GM21447 (cell line): ENCODE data around the gene HEXD.

Experiments used
- ATAC-seq: cut with Tn5 transposase; IDR thresholded peaks from one replicate; pipeline ENCODE4 v1.9.1; 2021; ENCODE audit not compliant: unreplicated experiment

The HEXD gene

DNA sequence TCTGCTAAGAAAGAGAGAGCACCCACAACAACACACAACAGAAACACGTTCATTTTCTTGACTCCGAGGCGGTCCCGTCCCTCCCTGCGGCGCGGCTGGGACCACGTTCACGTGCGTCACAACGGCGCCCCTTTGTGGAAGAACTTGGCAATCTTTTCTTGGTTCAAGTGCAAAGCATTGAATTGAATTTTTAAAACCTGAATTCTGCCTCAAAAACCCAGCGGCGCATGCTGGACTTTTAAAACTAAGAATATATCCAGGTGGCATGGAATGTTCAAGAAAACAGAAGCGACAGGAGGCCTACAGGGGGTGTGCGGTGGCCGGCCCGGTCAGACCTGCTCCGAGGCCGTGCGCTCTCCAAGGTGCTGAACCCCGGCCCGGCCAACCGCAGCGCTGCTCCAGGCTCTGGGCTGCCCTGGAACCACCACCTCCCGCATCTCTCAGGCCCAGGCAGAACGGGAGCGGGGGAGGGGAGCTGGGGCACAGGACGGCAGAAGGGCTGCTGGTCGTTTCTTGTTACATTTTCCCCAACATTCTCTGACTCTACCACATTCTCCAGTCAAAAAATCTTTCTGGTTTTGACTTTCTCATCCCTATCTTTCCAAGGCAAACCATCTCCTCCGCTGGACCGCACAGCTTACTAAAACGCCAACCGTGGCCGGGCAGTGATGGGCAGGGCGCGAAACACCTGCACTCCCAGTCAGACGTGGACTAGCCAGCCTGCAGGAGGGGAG lies 3.4 kb upstream of the HEXD start:
- no peak for ATAC-seq

DNA sequence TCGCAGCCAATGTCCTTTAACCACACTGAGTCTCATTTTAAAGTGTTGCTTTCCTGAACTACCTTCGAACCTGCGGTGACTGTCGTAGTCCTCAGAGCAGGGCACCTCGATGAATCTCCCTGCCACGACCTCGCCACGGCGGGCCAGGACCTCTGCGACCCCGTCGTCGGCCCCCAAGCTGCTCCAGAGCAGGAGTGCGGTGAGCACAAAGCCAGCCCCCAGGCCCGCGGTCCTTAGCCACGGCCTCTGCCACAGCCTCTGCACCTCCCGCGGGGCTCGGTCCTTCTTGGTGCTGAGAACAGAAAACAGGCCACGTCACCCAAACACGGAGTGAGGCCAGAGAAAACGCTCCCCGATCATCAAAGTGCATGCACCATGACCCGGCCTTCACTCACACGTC lies 2.8 kb upstream of the HEXD start:
- no peak for ATAC-seq

DNA sequence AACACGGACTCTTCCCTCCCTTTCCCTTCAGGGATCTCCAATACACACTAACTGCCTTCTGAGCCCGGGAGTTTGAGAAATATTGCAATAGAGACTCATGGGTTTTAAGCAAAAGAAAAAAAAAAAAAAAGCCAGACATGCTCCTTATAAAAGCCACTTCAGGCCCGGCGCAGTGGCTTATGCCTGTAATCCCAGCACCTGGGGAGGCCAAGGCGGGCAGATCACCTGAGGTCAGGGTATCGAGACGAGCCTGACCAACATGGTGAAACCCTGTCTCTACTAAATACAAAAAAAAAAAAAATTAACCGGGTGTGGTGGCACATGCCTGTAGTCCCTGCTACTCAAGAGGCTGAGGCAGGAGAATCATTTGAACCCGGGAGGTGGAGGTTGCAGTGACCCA lies 2.4 kb upstream of the HEXD start:
- ATAC-seq = no peak

DNA sequence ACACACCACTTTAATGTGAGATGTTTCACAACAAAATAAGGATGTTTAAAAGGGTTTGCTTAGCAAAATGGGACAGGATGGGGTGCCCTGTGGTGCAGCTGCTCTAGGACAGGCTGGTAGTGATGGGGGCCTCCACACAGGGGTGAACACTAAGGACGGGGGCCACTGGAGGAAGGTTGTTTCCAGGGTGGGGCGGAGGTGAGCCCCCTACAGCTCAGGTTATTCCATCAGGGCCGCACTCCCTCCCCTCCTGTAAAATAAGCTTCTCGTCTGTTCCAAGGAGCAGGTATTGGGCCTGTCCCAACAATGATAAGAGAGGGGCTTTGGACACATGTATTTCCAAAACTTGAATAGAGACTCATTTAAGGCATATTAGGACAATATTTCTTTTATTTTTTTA lies 1.9 kb upstream of the HEXD start:
- ATAC-seq = no peak

DNA sequence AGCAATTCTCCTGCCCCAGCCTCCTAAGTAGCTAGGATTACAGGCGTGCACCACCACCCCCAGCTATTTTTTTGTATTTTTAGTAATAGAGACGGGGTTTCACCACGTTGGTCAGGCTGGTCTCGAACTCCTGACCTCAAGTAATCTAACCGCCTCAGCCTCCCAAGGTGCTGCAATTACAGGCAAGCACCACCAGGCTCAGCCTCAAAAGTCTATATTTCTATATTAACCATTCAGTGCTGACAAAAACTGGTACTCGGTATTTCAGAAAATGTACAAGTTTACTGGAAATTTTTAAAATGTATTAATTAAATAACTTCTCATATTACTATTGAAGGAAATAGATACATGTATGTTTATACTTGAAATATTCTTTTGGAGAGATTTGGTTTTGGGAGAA lies 1.4 kb upstream of the HEXD start:
- ATAC-seq = no peak

DNA sequence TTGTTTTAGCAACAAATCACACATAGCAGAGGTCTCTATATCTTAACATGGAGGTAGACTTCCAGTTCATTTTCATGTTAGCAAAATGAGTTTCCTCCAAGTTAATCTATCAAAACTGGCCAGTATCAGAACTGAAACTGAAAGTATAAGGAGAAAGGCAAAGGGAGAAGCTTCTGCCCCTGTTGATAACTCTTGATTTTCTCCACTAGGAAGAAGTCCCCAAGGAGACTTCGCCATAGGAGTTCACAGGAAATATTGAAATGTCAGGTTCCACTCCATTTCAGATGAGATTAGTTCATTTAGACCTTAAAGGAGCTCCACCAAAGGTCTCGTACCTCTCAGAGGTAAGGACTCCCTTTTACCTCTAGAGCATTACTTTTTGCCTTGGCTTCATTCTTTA lies 1.4 kb downstream of the HEXD start:
- ATAC-seq = no peak

DNA sequence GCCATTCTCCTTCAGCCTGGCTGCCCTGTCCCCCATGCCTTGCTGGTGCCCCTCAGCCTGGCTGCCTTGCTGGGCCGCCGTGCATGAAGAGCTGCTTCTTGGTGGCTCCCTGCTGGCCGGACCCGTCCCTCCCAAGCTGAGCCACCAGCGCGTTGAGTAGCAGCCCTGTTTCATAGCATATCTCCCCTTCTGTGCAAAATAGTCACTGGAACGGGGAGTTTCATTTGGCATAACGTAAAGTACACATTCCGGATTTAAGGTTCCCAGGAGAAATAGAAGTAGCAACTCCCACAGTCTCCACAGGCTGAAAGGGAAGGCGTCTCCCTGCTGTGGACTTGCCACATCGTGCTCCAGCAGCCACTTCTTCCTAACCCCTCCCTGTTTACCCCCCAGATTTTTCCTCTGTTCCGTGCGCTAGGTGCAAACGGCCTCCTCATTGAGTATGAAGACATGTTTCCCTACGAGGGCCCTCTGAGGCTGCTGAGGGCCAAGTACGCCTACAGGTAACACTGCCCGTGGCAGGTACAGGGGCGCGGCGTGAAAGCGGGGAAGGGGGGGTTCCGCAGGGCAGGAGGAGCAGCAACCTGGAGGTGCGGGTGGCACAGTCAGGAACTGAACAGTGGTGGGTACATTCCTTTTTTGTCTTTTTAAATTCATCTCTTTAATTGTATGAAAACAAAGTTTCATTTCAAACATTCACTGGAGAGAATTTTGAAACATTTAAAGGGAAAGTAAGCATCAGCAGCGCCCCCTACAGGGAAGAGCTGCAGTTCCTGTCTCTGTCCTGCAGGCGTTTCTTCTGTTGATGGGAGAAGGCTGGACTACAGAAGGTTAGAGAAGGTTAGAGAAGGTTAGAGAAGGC lies 6.1 kb downstream of the HEXD start:
- no peak for ATAC-seq

DNA sequence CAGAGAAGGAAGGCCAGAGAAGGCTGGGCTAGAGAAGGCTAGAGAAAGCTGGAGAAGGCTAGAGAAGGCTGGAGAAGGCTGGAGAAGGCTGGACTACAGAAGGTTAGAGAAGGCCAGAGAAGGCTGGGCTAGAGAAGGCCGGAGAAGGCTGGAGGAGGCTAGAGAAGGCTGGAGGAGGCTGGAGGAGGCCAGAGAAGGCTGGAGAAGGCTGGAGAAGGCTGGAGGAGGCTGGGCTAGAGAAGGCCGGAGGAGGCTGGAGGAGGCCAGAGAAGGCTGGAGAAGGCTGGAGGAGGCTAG lies 6.7 kb downstream of the HEXD start:
- no peak for ATAC-seq

DNA sequence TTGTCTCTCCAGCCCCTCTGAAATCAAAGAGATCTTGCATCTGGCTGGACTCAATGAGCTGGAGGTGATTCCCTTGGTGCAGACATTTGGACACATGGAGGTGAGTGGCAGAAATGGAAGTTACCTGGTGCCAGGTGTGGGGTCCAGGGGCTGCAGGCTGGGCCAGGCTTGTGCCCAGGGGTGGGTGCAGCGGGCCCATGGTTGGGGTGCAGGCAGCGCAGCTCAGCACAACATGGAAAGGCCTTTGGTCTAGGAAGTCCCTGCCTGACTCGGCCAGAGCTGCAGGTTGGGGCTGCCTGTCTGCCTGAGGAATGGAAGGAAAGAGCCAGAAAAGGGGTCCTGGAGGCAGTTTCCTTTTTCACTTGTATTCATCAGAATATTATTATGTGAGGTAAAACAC lies 10.4 kb downstream of the HEXD start:
- no peak for ATAC-seq

DNA sequence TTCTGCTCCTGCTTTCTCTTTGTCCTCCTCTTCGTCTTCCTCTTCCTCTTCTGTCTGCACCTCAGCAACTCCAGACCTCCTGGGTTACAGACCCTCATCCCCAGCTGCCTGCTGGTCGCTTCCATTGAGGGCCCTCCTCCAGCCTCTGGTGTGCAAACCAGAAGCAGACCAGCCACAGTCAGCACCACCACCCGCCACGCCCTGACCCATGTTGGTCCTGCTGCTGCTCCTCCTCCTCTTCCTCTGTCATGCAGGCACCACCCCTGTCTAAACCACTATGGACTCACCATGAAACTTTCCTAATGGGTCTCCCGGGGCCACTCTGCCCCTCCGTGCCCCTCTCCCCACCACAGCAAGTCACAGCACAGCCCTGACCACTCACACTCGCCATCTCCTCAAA lies 11.7 kb downstream of the HEXD start:
- no peak for ATAC-seq

DNA sequence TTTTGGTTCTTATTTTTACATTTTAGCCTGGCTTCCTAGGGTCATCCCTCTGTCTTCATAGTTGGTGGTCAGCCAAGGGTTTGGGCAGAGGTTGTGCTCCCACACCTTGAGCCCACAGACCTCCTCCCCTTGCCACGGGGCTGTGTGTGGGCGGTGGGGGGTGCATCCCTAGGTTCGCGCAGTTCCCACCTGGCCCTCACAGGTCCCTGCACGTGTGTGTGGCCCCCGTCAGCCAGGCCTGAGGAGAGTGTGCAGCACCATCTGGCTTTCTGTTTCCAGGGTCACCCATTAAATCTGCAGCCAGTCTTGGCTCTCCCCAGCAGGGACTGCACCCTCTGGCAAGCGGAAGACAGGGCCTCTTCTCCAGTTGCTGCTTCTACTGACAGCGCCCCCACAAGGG lies 13.9 kb downstream of the HEXD start:
- ATAC-seq = no peak

DNA sequence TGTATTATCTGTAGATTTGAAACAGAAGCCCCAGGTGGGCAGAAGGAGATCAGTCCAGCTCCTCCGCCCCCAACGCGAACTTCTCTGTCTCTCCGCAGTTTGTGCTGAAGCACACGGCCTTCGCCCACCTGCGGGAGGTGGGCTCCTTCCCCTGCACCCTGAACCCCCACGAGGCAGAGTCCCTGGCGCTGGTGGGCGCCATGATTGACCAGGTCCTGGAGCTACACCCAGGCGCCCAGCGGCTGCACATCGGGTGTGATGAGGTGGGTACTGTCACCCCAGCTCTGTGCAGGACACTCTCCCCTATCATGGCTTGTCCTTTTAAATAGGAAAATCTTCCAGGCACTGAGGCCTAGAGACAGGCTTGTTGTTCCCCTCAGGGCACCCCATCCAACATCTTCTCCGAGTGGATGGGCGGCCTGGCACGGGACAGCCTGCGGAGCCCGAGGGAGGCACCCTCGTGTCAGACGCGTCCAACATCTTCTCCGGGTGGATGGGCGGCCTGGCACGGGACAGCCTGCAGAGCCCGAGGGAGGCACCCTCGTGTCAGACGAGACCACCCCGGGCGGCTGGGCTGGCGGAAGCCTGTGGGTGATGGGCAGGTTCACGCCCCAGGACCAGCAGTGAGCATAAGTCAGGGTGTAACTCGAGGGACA lies 15.5 kb downstream of the HEXD start:
- ATAC-seq = no peak

DNA sequence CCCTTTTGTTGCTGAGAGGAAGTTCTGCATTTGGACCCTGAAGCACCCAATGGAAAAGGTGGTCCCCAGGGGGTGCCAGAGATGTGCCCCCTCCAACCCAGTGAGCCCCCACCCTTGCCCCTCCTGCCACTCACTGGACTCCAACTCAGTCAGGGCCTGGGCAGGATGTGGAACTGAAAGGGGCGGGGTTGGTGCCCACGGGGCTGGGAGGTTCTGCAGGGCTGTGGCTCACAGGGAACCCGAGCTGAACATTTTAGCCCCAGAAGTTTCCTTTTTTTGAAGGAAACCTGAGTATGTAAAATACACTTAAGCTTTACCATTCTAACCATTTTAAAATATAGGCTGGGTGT lies 16.0 kb downstream of the HEXD start:
- ATAC-seq = peak; percentile 51

DNA sequence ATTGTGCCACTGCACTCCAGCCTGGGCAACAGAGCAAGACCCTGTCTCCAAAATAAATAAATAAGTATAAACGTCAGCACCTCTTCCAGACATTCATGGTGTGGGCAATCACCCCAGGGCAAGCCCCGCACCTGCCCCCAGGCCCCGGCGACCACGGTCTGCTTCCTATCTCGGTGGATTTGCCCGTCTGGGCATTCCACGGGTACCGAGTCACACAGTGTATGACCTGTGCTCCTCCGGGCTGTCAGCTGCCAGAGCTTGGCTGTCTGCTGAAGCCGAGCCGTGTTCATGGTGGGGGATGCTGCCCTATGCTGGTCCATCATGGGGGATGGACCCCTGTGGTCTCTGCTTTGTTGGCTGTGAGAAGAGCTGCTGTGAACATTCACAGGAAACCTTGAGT lies 17.0 kb downstream of the HEXD start:
- no peak for ATAC-seq

DNA sequence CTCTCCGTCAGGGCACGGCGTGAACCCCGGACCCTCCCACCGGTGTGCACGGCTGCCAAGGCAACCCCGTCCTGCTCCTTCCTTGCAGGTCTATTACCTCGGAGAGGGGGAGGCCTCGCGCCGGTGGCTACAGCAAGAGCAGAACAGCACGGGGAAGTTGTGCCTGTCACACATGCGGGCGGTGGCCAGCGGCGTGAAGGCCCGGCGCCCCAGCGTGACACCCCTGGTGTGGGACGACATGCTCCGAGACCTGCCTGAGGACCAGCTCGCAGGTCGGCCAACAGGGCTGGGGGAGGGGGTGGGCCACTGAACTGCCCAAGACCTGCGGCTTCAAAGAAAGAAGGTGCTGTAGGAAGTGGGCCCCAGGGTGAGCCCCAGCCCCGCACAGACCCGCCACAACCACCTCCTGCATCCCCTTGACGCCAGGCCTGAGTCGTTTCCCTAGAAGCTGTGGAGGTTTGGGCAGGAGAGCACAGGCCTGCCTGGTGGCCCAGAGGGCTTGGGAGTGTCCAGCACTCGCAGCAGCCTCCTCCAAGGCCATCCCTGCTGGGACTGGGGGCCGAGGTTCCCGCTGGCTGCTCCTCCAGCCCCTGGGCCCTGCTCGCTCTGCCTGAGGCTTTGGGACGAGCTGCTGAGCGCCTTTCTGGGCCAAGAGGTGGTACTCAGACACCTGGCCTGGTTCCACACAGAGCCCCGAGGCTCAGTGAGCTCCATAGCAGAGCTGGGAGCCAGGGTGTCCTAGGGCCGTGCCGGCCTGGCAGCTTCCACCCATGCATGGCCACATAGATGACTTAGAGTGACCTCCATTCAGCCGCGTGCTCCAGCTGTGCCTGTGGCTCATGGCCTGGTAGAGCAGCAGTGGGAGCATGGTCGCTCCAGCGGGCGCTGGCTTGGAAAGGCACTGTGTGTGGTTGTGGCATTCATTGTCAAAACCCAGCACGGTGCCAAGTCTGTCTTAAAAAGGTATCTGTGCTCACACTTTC lies 17.7 kb downstream of the HEXD start:
- no peak for ATAC-seq

DNA sequence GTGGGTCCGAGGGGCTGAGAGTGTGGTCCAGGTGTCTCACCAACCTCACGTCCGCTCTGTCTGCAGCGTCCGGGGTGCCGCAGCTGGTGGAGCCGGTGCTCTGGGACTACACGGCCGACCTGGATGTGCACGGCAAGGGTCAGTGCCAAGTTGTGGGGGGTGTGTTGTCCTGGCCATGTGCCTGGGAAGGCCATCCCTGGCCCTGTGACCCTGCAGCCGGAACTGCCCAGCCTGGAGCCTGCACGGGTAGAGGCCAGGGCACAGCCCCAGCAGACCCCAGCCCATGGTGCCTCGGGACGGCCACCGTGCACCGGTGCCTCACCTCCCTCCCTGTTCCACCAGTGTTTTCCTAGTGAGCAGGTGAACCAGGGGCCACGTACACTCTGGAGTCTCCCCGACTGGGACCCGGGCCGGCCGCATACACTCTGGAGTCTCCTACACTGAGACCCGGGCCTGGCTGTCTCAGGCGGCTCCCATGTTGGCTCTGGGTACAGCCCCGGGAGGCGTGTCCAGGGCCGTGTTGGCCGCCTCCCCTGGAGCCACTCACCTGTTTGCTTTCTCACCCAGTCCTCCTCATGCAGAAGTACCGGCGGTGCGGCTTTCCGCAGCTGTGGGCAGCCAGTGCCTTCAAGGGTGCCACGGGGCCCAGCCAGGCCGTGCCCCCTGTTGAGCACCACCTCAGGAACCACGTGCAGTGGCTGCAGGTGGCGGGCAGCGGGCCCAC lies 18.6 kb downstream of the HEXD start:
- no peak for ATAC-seq

DNA sequence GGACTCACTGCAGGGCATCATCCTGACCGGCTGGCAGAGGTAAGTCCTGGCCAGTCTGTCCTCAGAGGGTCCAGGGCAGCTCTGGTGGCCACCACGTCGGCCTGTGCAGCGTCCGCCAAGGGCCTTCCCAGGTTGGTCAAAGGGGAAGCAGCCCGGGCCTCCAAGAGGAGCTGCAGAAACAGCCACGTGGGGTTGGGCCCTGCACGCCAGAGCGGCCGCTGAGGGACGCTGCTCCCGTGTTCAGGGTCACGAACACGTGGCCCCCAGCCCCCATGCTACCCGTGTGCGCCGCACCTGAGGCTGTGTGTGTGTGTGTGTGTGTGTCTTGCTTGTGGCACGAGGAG lies 19.1 kb downstream of the HEXD start:
- ATAC-seq = no peak

DNA sequence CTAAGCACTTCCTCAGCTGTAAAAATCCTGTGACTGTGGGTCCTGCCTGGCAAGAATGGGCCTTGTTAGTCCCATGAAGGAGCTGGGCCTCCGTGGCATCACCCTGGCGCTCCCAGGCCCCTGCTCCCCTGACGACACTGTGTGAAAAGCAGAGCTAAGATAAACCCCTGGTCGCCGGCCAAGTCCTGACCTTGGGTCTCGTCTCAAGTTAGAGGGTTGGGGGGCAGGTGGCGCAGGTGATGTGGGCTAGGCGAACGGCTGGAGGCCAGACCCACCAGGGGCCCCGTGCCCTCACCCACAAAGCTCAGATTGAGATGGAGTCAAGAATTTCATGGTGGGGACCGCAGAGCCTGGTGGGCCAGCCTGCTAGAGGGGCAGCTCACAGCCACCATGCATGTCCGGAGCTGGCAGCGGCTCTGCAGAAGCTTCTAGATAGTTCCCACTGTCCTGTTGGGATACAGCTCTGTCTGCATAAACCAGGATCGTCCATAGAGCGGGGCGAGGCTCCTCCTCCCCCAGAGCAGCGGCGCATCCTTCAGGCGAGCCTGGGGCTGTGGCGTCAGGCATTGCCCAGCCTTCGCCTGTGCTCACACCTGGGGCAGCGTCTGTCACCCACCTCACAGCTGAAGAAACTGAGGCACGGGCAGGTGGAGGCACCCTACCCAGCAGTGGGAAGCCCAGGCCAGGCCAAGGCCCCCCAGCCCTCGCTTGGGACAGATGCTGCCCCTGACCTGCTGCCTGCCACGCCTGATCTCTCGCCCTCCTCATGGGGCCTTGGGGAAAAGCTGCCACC lies 20.4 kb downstream of the HEXD start:
- ATAC-seq = no peak

DNA sequence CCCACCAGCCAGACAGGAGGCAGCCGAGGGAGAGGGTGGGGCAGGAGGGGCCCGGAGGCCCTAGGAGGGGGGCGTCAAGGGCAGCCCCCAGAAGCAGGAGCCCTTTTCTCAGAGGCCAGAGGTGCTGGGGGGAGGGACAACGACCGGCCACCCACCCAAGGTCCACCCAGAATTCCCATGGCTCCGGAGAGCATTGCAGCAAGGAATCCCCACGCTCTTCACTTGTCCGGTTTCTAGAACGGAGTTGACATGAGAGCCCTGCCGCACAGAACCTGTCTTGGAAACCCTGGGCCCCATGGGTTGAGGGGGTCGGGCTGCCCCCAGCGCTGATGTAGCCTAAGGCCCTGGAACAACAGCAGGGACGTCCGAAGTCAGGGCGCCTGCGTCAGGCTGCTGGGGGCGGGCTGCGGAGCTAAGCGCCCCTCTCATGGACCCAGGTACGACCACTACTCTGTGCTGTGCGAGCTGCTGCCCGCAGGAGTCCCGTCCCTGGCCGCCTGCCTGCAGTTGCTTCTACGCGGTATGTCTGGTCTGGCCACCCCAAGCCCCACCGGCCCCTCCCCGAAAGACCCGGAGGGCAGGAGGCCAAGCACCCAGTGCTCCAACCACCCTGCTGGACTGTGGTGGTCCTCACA lies 21.2 kb downstream of the HEXD start:
- no peak for ATAC-seq
